Tibial artery (tissue), 4 donors: ENCODE data around the gene FBXO44.

Experiments
- DNase-seq, 2 donors: peaks; one replicate each; pipeline ENCODE4 v3.0.0-alpha.2; 2019
- H3K27ac ChIP-seq, 2 donors: fragments of 200-600 bp; sonication (generic) in 1 of 2; 1 replicate in 1 of 2; 2 replicates in 1 of 2; pipeline ENCODE4 v1.5.1; 2018 to 2019; ENCODE audit warnings: mild to moderate bottlenecking in 1 of 2
- H3K27me3 ChIP-seq, 2 donors: fragments of 200-600 bp; sonication (generic) in 1 of 2; one replicate each; pipeline versions ENCODE4 v1.5.1 to v1.6.0; 2016 to 2019
- H3K36me3 ChIP-seq, 3 donors: fragments of 200-600 bp; sonication (generic) in 2 of 3; one replicate each; pipeline ENCODE4 v1.5.1; 2016 to 2019; ENCODE audit warnings: mild to moderate bottlenecking in 2 of 3
- H3K4me1 ChIP-seq, 4 donors: fragments of 200-600 bp; sonication (generic) in 2 of 4; 1 replicate in 3 of 4; 2 replicates in 1 of 4; pipeline ENCODE4 v1.5.1; 2016 to 2019
- H3K4me3 ChIP-seq, 2 donors: fragments of 200-600 bp; sonication (generic) in 1 of 2; 1 replicate in 1 of 2; 2 replicates in 1 of 2; pipeline ENCODE4 v1.5.1; 2018 to 2019; ENCODE audit warnings: mild to moderate bottlenecking in 2 of 2
- H3K9me3 ChIP-seq, 3 donors: fragments of 200-600 bp; sonication (generic) in 1 of 3; one replicate each; pipeline ENCODE4 v1.5.1; 2016 to 2019
- CTCF ChIP-seq, 2 experiments: fragments of 200-600 bp in 1 of 2; fragments of 450-650 bp in 1 of 2; IDR thresholded peaks; one replicate each; pipeline ENCODE4 v1.5.1; 2017 to 2019; ENCODE audit warnings: antibody characterized with exemption in 2 of 2, mild to moderate bottlenecking in 1 of 2, moderate library complexity in 1 of 2
- intact Hi-C: fragments of 100-400 bp; cut with DNase I; formaldehyde crosslinking; loops from one replicate; pipeline ENCODE4 v1.15.0; 2023; ENCODE audit warnings: low total_unique reads

The FBXO44 gene

GRCh38 chr1:11620924-11621323 is 33.8 kb upstream of the FBXO44 start:
- H3K4me3 ChIP-seq, result no peak overlapping the region
- H3K27ac ChIP-seq, result no peak overlapping the region
- intact Hi-C loops, result no loop called here
- H3K4me1 ChIP-seq, result no peaks in the 10 kb centered on the region
- peaks cover 0 to 78% of the 10 kb centered on the region in 2 donors for H3K27me3 ChIP-seq
- no peak for TF ChIP-seq CTCF (IDR thresholded peaks at IDR 0.05)
- no peak for DNase-seq
- H3K9me3 ChIP-seq, result no peaks in the 10 kb centered on the region
- no peaks in the 10 kb centered on the region for H3K36me3 ChIP-seq

GRCh38 chr1:11622398-11622797 is 32.3 kb upstream of the FBXO44 start:
- Histone ChIP-seq H3K36me3 (no peaks in the 10 kb centered on the region), H3K27ac (no peak overlapping the region), H3K4me1 (no peaks in the 10 kb centered on the region), H3K27me3 (peaks cover 0 to 74% of the 10 kb centered on the region in 2 donors), H3K4me3 (no peak overlapping the region), H3K9me3 (no peaks in the 10 kb centered on the region)
- no peak for TF ChIP-seq CTCF (IDR thresholded peaks at IDR 0.05)
- intact Hi-C loops, result no loop called here
- no peak for DNase-seq

- H3K9me3 ChIP-seq, result no peaks in the 10 kb centered on the region
- H3K27me3 ChIP-seq, result peaks cover 0 to 77% of the 10 kb centered on the region in 2 donors
- no peak for TF ChIP-seq CTCF (IDR thresholded peaks at IDR 0.05)
- H3K36me3 ChIP-seq, result no peaks in the 10 kb centered on the region
- H3K4me1 ChIP-seq, result no peaks in the 10 kb centered on the region
- no peak overlapping the region for H3K27ac ChIP-seq
- intact Hi-C loops, result no loop called here
- H3K4me3 ChIP-seq, result no peak overlapping the region
- no peak for DNase-seq
Measured at GRCh38 chr1:11623702-11624101, 31.0 kb upstream of the FBXO44 start.

- intact Hi-C loops, result no loop called here
- no peaks in the 10 kb centered on the region for H3K4me1 ChIP-seq
- H3K27me3 ChIP-seq, result peaks cover 0 to 70% of the 10 kb centered on the region in 2 donors
- H3K27ac ChIP-seq, result no peak overlapping the region
- DNase-seq, result no peak
- no peaks in the 10 kb centered on the region for H3K36me3 ChIP-seq
- H3K9me3 ChIP-seq, result no peaks in the 10 kb centered on the region
- no peak overlapping the region for H3K4me3 ChIP-seq
- no peak for TF ChIP-seq CTCF (IDR thresholded peaks at IDR 0.05)
Measured at GRCh38 chr1:11626551-11626950, 28.1 kb upstream of the FBXO44 start.

GRCh38 chr1:11628767-11629166 is 25.9 kb upstream of the FBXO44 start:
- no peaks in the 10 kb centered on the region for H3K9me3 ChIP-seq
- H3K27me3 ChIP-seq, result peaks cover 0 to 70% of the 10 kb centered on the region in 2 donors
- no peak for TF ChIP-seq CTCF (IDR thresholded peaks at IDR 0.05)
- DNase-seq, result no peak
- intact Hi-C loops, result no loop called here
- H3K36me3 ChIP-seq, result no peaks in the 10 kb centered on the region
- H3K27ac ChIP-seq, result no peak overlapping the region
- no peak overlapping the region for H3K4me3 ChIP-seq
- H3K4me1 ChIP-seq, result no peaks in the 10 kb centered on the region
